Endometrial microvascular endothelial cells (primary cell): ENCODE results near the gene MILR1. TPM values are rescaled to one million over a fixed set of nuclear protein-coding genes. Genes with fewer than 3 reads are reported as not detected.
"Not testable (repeated sequence)": the region's sequence is repeated elsewhere in the genome, so short reads cannot be mapped to it uniquely, and the experiment has no call there.

Experiments
- in situ Hi-C: cut with HindIII; loops from 2 replicates; pipeline ENCODE4 v1.10.0; 2017; ENCODE audit warnings: low sequenced_read_pairs, low pct_unique_long_range_greater_than_20kb; ENCODE audit errors: inconsistent ontology term
- total RNA-seq: library from RNA; depleted of rRNA; stranded (reverse); fragments of >200 nt; gene quantifications from one replicate; pipeline ENCODE4 v1.2.3, GENCODE V29; 2015; ENCODE audit errors: inconsistent ontology term

The MILR1 gene
- total RNA-seq, 1 donor from 2014 or later: 2.1 TPM

DNA sequence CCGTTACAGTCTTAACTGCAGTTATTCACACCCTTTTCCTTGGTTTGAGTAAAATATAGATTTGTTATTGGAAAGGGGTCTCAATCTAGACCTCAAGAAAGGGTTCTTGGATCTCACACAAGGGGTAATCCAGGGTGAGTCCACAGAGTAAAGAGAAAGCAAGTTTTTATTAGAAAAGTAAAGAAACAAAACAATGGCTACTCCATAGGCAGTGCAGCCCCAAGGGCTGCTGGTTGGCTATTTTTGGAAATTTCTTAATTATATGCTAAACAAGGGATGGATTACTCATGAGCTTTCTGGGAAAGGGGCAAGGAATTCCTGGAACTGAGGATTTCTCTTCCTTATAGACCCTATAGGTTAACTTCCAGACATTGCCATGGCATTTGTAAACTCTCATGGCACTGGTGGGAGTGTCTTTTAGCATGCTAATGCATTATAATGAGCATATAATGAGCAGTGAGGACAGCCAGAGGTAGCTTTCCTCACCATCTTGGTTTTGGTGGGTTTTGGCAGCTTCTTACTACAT is 24.5 kb upstream of the MILR1 start:
- in situ Hi-C loops: no loop called here

DNA sequence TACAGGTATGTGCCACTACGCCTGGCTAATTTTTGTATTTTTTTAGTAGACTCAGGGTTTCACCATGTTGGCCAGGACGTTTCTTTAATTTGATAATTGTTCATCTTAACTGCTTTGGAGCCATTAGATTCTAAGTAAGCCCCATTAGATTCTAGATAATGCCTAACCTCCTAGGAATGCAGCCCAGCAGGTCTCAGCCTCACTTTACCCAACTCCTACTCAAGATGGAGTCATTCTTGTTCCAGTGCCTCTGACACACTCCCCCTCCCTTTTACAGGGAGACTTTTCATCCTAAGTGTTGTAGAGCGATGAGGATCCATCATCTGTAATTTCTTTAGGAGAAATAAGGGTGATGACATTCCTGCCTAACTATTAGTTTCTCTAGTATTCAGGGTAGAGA is 23.7 kb upstream of the MILR1 start:
- in situ Hi-C loops: no loop called here

GRCh38 chr17:64426596-64426995 is 22.3 kb upstream of the MILR1 start:
- in situ Hi-C loops: no loop called here

GRCh38 chr17:64428406-64428805 is 20.5 kb upstream of the MILR1 start:
- in situ Hi-C loops: no loop called here

- in situ Hi-C loops: not testable (repeated sequence)
Observed at GRCh38 chr17:64430036-64430435, 18.9 kb upstream of the MILR1 start.

DNA sequence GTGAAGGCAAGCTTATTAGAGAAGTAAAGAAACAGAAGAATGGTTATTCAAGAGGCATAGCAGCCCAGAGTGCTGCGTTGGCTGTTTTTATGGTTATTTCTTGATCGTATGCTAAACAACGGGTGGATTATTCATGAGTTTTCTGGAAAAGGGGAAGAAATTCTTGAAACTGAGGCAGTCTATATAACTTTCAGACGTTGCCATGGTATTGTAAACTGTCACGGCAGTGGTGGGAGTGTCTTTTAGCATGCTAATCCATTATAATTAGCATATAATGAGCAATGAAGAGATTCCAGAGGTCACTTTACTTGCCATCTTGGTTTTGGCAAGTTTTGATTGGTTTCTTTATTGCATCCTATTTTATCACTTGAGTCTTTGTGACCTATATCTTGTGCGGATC is 17.4 kb upstream of the MILR1 start:
- in situ Hi-C loops: no loop called here

DNA sequence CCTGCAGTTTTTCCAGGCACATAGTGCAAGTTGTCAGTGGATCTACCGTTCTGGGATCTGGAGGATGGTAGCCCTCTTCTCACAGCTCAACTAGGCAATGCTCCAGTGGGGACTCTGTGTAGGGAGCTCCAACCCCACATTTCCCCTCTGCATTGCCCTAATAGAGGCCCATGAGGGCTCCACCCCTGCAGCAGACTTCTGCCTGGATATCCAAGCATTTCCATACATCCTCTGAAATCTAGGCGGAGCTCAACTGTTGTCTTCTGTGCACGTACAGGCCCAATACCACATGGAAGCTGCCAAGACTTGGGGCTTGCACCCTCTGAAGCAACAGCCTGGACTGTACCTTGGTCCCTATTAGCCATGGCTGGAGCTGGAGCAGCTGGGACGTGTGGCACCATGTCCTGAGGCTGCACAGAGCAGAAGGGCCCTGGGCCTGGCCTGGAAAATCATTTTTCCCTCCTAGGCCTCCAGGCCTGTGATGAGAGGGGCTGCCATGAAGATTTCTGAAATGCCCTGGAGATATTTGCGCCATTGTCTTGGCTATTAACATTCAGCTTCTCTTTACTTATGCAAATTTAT is 10.9 kb upstream of the MILR1 start:
- in situ Hi-C loops: no loop called here

DNA sequence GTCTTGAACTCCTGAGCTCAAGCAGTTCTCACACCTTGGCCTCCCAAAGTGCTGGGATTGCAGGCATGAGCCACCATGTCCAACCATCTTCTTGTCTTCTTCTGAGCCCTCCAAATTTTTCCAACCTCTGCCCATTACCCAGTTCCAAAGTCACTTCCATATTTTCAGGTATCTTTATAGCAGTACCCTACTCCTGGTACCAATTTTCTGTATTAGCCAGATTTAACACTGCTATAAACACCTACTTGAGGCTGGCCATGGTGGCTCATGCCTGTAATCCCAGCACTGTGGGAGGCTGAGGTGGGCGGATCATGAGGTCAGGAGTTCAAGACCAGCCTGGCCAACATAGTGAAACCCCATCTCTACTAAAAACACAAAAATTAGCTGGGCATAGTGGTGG is 9.4 kb upstream of the MILR1 start:
- in situ Hi-C loops: not testable (repeated sequence)

DNA sequence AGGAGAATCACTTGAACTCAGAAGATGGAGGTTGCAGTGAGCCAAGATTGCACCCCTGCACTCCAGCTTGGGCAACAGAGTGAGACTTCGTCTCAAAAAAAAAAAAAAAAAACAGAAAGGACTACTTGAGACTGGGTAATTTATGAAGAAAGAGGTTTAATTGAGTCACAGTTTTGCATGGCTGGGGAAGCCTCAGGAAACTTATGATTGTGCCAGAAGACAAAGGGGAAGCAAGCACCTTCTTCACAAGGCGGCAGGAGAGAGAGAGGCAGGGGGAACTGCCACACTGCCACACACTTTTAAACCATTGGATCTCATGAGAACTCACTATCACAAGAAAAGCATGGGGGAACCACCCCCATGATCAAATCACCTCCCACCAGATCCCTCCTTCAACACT is 9.0 kb upstream of the MILR1 start:
- in situ Hi-C loops: no loop called here

- in situ Hi-C loops: no loop called here
Observed at GRCh38 chr17:64441772-64442540, 7.0 kb upstream of the MILR1 start.

DNA sequence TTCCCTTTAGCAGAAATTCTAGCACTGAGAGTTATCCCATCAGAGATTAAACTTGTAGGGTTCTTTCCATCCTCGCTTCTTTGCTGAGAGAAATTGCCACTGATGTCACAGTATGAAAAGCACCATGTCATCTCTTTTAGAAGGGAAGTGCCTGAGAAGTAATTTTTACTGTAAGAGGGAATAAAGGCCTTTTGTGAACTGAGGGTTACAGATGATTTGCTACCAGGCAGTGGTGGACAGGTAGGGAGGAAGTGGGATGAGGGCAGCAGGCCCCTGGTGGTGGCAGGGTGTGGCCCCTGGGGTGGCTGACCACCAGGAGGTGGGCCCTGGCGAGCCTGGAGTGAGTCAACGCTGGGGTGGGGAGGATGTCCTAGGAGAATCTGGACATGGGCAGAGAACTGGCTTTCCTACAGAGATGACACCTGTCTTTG is 6.4 kb upstream of the MILR1 start:
- in situ Hi-C loops: no loop called here

DNA sequence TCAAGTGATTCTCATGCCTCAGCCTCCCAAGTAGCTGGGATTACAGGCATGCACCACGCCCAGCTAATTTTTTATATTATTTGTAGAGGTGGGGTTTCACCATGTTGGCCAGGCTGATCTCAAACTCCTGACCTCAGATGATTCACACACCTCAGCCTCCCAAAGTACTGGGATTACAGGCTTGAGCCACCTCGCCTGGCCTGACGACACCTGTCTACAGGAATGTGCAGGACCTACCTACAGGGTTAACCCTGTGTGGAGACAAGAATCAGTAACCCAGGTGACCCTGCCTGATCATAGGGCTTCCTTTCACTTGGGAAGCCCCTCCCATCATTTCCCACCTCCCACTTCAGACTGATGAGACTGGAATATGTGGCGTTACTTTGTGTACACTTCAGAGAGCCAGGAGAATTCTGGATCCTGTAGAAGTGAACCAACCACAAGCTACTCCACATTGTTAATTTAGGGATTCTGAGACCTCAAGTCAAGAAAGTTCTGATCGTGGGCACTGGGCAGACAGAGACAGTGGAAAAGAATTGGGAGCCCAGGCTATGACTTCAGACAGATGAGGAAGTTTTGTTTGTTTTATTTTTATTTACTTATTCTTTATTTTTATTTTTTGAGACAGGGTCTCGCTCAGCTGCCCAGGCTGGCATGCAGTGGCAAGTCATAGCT is 5.7 kb upstream of the MILR1 start:
- in situ Hi-C loops: no loop called here

DNA sequence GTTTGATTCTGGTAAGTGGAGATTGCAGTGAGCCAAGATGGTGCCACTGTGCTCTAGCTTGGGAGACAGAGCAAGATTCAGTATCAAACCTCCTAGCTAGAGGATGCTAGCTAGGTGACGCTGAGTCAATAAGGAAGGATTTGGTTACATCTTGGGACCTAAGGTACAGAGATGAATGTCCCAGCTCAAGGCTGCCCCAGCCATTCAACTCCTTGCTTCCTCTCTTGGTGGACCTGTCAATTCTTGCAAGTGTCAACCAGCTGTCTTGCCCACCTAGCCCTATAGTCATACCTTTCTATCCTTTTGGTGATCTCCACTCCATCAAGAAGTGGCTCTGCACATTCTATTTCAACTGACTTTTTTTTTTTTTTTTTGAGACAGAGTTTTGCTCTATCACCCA is 1.4 kb upstream of the MILR1 start:
- in situ Hi-C loops: no loop called here

- in situ Hi-C loops: no loop called here
Observed at GRCh38 chr17:64449545-64449944, 630 bp downstream of the MILR1 start.

- in situ Hi-C loops: no loop called here
Observed at GRCh38 chr17:64455993-64456885, 7.3 kb downstream of the MILR1 start.

GRCh38 chr17:64457156-64457555 is 8.2 kb downstream of the MILR1 start:
- in situ Hi-C loops: no loop called here

- in situ Hi-C loops: no loop called here
Observed at GRCh38 chr17:64458756-64459155, 9.8 kb downstream of the MILR1 start.

GRCh38 chr17:64459284-64459747 is 10.4 kb downstream of the MILR1 start:
- in situ Hi-C loops: no loop called here

GRCh38 chr17:64459818-64460217 is 10.9 kb downstream of the MILR1 start:
- in situ Hi-C loops: not testable (repeated sequence)
